Activated naive CD4-positive, alpha-beta T cell treated with anti-CD3 and anti-CD28 coated beads for 36 hours (primary cell): ENCODE data around the gene RIMBP2. TPM values are rescaled to one million over a fixed set of nuclear protein-coding genes. Genes with fewer than 3 reads are reported as not detected.

Experiments used
- CTCF ChIA-PET: fragments of 350-600 bp; sonication (Branson Sonifier 250); formaldehyde crosslinking; loops from one replicate; lab custom pipeline; 2021; ENCODE audit warnings: antibody characterized with exemption; lab: Charles Lee
- DNase-seq: peaks from one replicate; pipeline ENCODE4 v3.0.0-alpha.2; 2020
- H3K27ac Mint-ChIP-seq: one replicate; pipeline ENCODE4 v1.8.0; 2021; ENCODE audit warnings: mild to moderate bottlenecking, mixed read lengths
- H3K27me3 Mint-ChIP-seq: one replicate; pipeline ENCODE4 v1.8.0; 2021; ENCODE audit warnings: low read depth, mixed read lengths
- H3K36me3 Mint-ChIP-seq: one replicate; pipeline ENCODE4 v1.8.0; 2021; ENCODE audit warnings: low read depth, mixed read lengths
- H3K4me1 Mint-ChIP-seq: one replicate; pipeline ENCODE4 v1.8.0; 2021; ENCODE audit warnings: low read depth, mixed read lengths
- H3K4me3 Mint-ChIP-seq: one replicate; pipeline ENCODE4 v1.8.0; 2021; ENCODE audit warnings: mild to moderate bottlenecking, moderate library complexity, mixed read lengths
- H3K9me3 Mint-ChIP-seq: one replicate; pipeline ENCODE4 v1.8.0; 2021; ENCODE audit warnings: mixed read lengths
- intact Hi-C: fragments of 100-400 bp; cut with micrococcal nuclease; formaldehyde crosslinking; loops from one replicate; pipeline ENCODE4 v1.15.1; 2023
- total RNA-seq, 2 experiments: library from RNA; stranded (reverse); gene quantifications; one replicate each; pipeline ENCODE4 v1.2.3, GENCODE V29; 2021

Gene RIMBP2
- total RNA-seq, 2 experiments from 2014 or later: not detected

- peaks cover 5% of the 10 kb centered on the region for H3K27me3 Mint-ChIP-seq
- H3K4me1 Mint-ChIP-seq: no peaks in the 10 kb centered on the region
- intact Hi-C loops: no loop called here
- H3K36me3 Mint-ChIP-seq: no peaks in the 10 kb centered on the region
- CTCF ChIA-PET: no interaction called here
- H3K4me3 Mint-ChIP-seq: no peak overlapping the region
- no peak for DNase-seq
- peaks cover 4% of the 10 kb centered on the region for H3K9me3 Mint-ChIP-seq
- no peak overlapping the region for H3K27ac Mint-ChIP-seq
These were observed 95.3 kb downstream of the RIMBP2 start for GRCh38 chr12:130620756-130621155.

GRCh38 chr12:130620281-130620680 lies 95.8 kb downstream of the RIMBP2 start:
- Mint-ChIP-seq H3K4me1 (no peaks in the 10 kb centered on the region), H3K36me3 (no peaks in the 10 kb centered on the region), H3K9me3 (peaks cover 4% of the 10 kb centered on the region), H3K27ac (no peak overlapping the region), H3K4me3 (no peak overlapping the region), H3K27me3 (peaks cover 2% of the 10 kb centered on the region)
- CTCF ChIA-PET: no interaction called here
- DNase-seq: no peak
- intact Hi-C loops: no loop called here

- Mint-ChIP-seq H3K27me3 (peaks cover 2% of the 10 kb centered on the region), H3K4me1 (no peaks in the 10 kb centered on the region), H3K27ac (no peak overlapping the region), H3K36me3 (no peaks in the 10 kb centered on the region), H3K9me3 (peaks cover 4% of the 10 kb centered on the region), H3K4me3 (no peak overlapping the region)
- CTCF ChIA-PET: no interaction called here
- intact Hi-C loops: no loop called here
- DNase-seq: no peak
These were observed 96.6 kb downstream of the RIMBP2 start for GRCh38 chr12:130619385-130620001.

GRCh38 chr12:130617219-130617618 lies 98.9 kb downstream of the RIMBP2 start:
- Mint-ChIP-seq H3K27ac (no peak overlapping the region), H3K9me3 (no peaks in the 10 kb centered on the region), H3K36me3 (no peaks in the 10 kb centered on the region), H3K27me3 (no peaks in the 10 kb centered on the region), H3K4me3 (no peak overlapping the region), H3K4me1 (no peaks in the 10 kb centered on the region)
- CTCF ChIA-PET: no interaction called here
- no peak for DNase-seq
- intact Hi-C loops: no loop called here

- intact Hi-C loops: no loop called here
- H3K36me3 Mint-ChIP-seq: no peaks in the 10 kb centered on the region
- H3K4me1 Mint-ChIP-seq: no peaks in the 10 kb centered on the region
- H3K27me3 Mint-ChIP-seq: no peaks in the 10 kb centered on the region
- H3K4me3 Mint-ChIP-seq: no peak overlapping the region
- no peak for DNase-seq
- H3K27ac Mint-ChIP-seq: no peak overlapping the region
- CTCF ChIA-PET: no interaction called here
- no peaks in the 10 kb centered on the region for H3K9me3 Mint-ChIP-seq
These were observed 100.2 kb downstream of the RIMBP2 start for GRCh38 chr12:130615861-130616345.

GRCh38 chr12:130614530-130614905 lies 101.6 kb downstream of the RIMBP2 start:
- Mint-ChIP-seq H3K27ac (no peak overlapping the region), H3K4me3 (no peak overlapping the region), H3K27me3 (no peaks in the 10 kb centered on the region), H3K9me3 (no peaks in the 10 kb centered on the region), H3K36me3 (no peaks in the 10 kb centered on the region), H3K4me1 (no peaks in the 10 kb centered on the region)
- DNase-seq: no peak
- intact Hi-C loops: no loop called here
- CTCF ChIA-PET: no interaction called here

GRCh38 chr12:130613831-130614529 lies 102.1 kb downstream of the RIMBP2 start:
- intact Hi-C loops: no loop called here
- DNase-seq: no peak
- Mint-ChIP-seq H3K4me1 (no peaks in the 10 kb centered on the region), H3K27me3 (no peaks in the 10 kb centered on the region), H3K36me3 (no peaks in the 10 kb centered on the region), H3K9me3 (no peaks in the 10 kb centered on the region), H3K27ac (no peak overlapping the region), H3K4me3 (no peak overlapping the region)
- CTCF ChIA-PET: no interaction called here

GRCh38 chr12:130613131-130613530 lies 103.0 kb downstream of the RIMBP2 start:
- H3K9me3 Mint-ChIP-seq: no peaks in the 10 kb centered on the region
- no peaks in the 10 kb centered on the region for H3K4me1 Mint-ChIP-seq
- intact Hi-C loops: no loop called here
- CTCF ChIA-PET: no interaction called here
- no peak overlapping the region for H3K4me3 Mint-ChIP-seq
- DNase-seq: no peak
- no peaks in the 10 kb centered on the region for H3K36me3 Mint-ChIP-seq
- no peaks in the 10 kb centered on the region for H3K27me3 Mint-ChIP-seq
- H3K27ac Mint-ChIP-seq: no peak overlapping the region

- Mint-ChIP-seq H3K4me1 (no peaks in the 10 kb centered on the region), H3K27me3 (no peaks in the 10 kb centered on the region), H3K9me3 (no peaks in the 10 kb centered on the region), H3K36me3 (no peaks in the 10 kb centered on the region), H3K27ac (no peak overlapping the region), H3K4me3 (no peak overlapping the region)
- intact Hi-C loops: no loop called here
- DNase-seq: no peak
- CTCF ChIA-PET: no interaction called here
These were observed 104.8 kb downstream of the RIMBP2 start for GRCh38 chr12:130611026-130611905.

GRCh38 chr12:130609966-130610365 lies 106.1 kb downstream of the RIMBP2 start:
- no peak for DNase-seq
- Mint-ChIP-seq H3K36me3 (no peaks in the 10 kb centered on the region), H3K27ac (no peak overlapping the region), H3K4me1 (no peaks in the 10 kb centered on the region), H3K9me3 (no peaks in the 10 kb centered on the region), H3K27me3 (no peaks in the 10 kb centered on the region), H3K4me3 (no peak overlapping the region)
- intact Hi-C loops: no loop called here
- CTCF ChIA-PET: no interaction called here

- H3K9me3 Mint-ChIP-seq: no peaks in the 10 kb centered on the region
- no peaks in the 10 kb centered on the region for H3K36me3 Mint-ChIP-seq
- no peak for DNase-seq
- no peaks in the 10 kb centered on the region for H3K4me1 Mint-ChIP-seq
- intact Hi-C loops: no loop called here
- no peak overlapping the region for H3K27ac Mint-ChIP-seq
- no peak overlapping the region for H3K4me3 Mint-ChIP-seq
- no peaks in the 10 kb centered on the region for H3K27me3 Mint-ChIP-seq
- CTCF ChIA-PET: no interaction called here
These were observed 107.3 kb downstream of the RIMBP2 start for GRCh38 chr12:130608831-130609230.

GRCh38 chr12:130608132-130608531 lies 108.0 kb downstream of the RIMBP2 start:
- Mint-ChIP-seq H3K4me1 (no peaks in the 10 kb centered on the region), H3K4me3 (no peak overlapping the region), H3K27ac (no peak overlapping the region), H3K27me3 (no peaks in the 10 kb centered on the region), H3K36me3 (no peaks in the 10 kb centered on the region), H3K9me3 (no peaks in the 10 kb centered on the region)
- intact Hi-C loops: no loop called here
- DNase-seq: no peak
- CTCF ChIA-PET: no interaction called here
